Natural killer cell (primary cell): ENCODE results near the gene CUX1. TPM values are rescaled to one million over a fixed set of nuclear protein-coding genes. Genes with fewer than 3 reads are reported as not detected.
A peak's percentile ranks its signal among the peaks of the same experiment; 100 is the strongest.

Experiments
- ATAC-seq, 3 donors: fragments of 150-1000 bp in 2 of 3; fragments of 200-7000 bp in 1 of 3; cut with Tn5 transposase; 1 replicate in 1 of 3; 2 replicates in 2 of 3; pipeline ENCODE4 v1.10.0; 2021; ENCODE audit warnings: mild to moderate bottlenecking in 2 of 3, moderate library complexity in 2 of 3
- DNase-seq, 2 donors: peaks; one replicate each; pipeline versions ENCODE4 v3.0.0 to v3.0.0-alpha.2; 2013 to 2021; ENCODE audit warnings: mixed read lengths in 1 of 2
- H3K27ac ChIP-seq: one replicate; pipeline ENCODE4 v1.5.1; 2013; ENCODE audit warnings: mild to moderate bottlenecking, low read length
- H3K27me3 ChIP-seq: one replicate; pipeline ENCODE4 v1.6.1; 2013; ENCODE audit warnings: low read length; ENCODE audit not compliant: control insufficient read depth, insufficient read depth
- H3K36me3 ChIP-seq: one replicate; pipeline ENCODE4 v1.6.1; 2013; ENCODE audit warnings: low read length; ENCODE audit not compliant: control insufficient read depth, insufficient read depth
- H3K4me1 ChIP-seq: one replicate; pipeline ENCODE4 v1.6.1; 2013; ENCODE audit warnings: low read length; ENCODE audit not compliant: control insufficient read depth, insufficient read depth
- H3K4me3 ChIP-seq: one replicate; pipeline ENCODE4 v1.5.1; 2013; ENCODE audit warnings: low read length
- H3K9me3 ChIP-seq: one replicate; pipeline ENCODE4 v1.6.1; 2013; ENCODE audit warnings: low read length; ENCODE audit not compliant: control insufficient read depth, insufficient read depth
- H3K27ac Mint-ChIP-seq, 2 donors: one replicate each; pipeline ENCODE4 v1.8.0; 2022; ENCODE audit warnings: mild to moderate bottlenecking in 2 of 2, mixed read lengths in 2 of 2, moderate library complexity in 1 of 2
- H3K27me3 Mint-ChIP-seq, 2 donors: one replicate each; pipeline ENCODE4 v1.8.0; 2022; ENCODE audit warnings: low read depth in 2 of 2, mixed read lengths in 2 of 2
- H3K36me3 Mint-ChIP-seq: one replicate; pipeline ENCODE4 v1.8.0; 2022; ENCODE audit warnings: mixed read lengths
- H3K4me1 Mint-ChIP-seq, 2 donors: one replicate each; pipeline ENCODE4 v1.8.0; 2022; ENCODE audit warnings: mixed read lengths in 2 of 2
- H3K4me3 Mint-ChIP-seq: one replicate; pipeline ENCODE4 v1.8.0; 2022; ENCODE audit warnings: mild to moderate bottlenecking, moderate library complexity, mixed read lengths
- H3K9me3 Mint-ChIP-seq, 2 donors: one replicate each; pipeline ENCODE4 v1.8.0; 2022; ENCODE audit warnings: mixed read lengths in 2 of 2
- CTCF ChIP-seq: fragments of 200-600 bp; IDR thresholded peaks from one replicate; pipeline ENCODE4 v1.8.0; 2022; ENCODE audit warnings: antibody characterized with exemption
- WGBS: methylation state at CpG from one replicate; pipeline ENCODE4 v1.1.7; 2013; ENCODE audit warnings: missing lambda C conversion rate; ENCODE audit not compliant: insufficient coverage; 5-methylcytosine and 5-hydroxymethylcytosine counted together
- intact Hi-C: fragments of 100-400 bp; cut with micrococcal nuclease; formaldehyde crosslinking; loops from one replicate; pipeline ENCODE4 v1.14.2; 2022
- total RNA-seq, 4 donors: library from RNA; stranded (reverse); fragments of 120-200 nt in 1 of 4; gene quantifications; one replicate each; pipeline versions ENCODE4 v1.2.3 to v1.2.4, GENCODE V29; 2013 to 2022

The CUX1 gene
- total RNA-seq, 3 donors from 2014 or later (not counting 1 experiment from before 2014, with no cell fraction given) = 59.8 to 77.4 (median 73.6) TPM

GRCh38 chr7:101896316-101896715 is 78.9 kb downstream of the CUX1 start:
- H3K27ac Mint-ChIP-seq = no peak overlapping the region
- no peaks in the 10 kb centered on the region for H3K27me3 Mint-ChIP-seq
- no peak overlapping the region for H3K4me3 ChIP-seq
- intact Hi-C loops = no loop called here
- peaks cover 22 to 29% of the 10 kb centered on the region in 2 donors for H3K4me1 Mint-ChIP-seq
- H3K27me3 ChIP-seq = no peaks in the 10 kb centered on the region
- H3K36me3 ChIP-seq = no peaks in the 10 kb centered on the region
- H3K4me3 Mint-ChIP-seq = no peak overlapping the region
- 85% methylated on average over 9 of the region's 9 CpGs for WGBS
- ATAC-seq (no peak), DNase-seq (no peak)
- no peak overlapping the region for H3K27ac ChIP-seq
- TF ChIP-seq CTCF = no peak
- H3K36me3 Mint-ChIP-seq = no peaks in the 10 kb centered on the region
- no peaks in the 10 kb centered on the region for H3K9me3 Mint-ChIP-seq
- H3K4me1 ChIP-seq = no peaks in the 10 kb centered on the region
- no peaks in the 10 kb centered on the region for H3K9me3 ChIP-seq

- no peak overlapping the region for H3K4me3 Mint-ChIP-seq
- Histone ChIP-seq H3K9me3 (no peaks in the 10 kb centered on the region), H3K27ac (no peak overlapping the region), H3K4me3 (no peak overlapping the region), H3K4me1 (no peaks in the 10 kb centered on the region), H3K36me3 (no peaks in the 10 kb centered on the region), H3K27me3 (no peaks in the 10 kb centered on the region)
- no peaks in the 10 kb centered on the region for H3K36me3 Mint-ChIP-seq
- WGBS = 63% methylated on average over 7 of the region's 7 CpGs
- H3K9me3 Mint-ChIP-seq = no peaks in the 10 kb centered on the region
- ATAC-seq = no peak
- H3K4me1 Mint-ChIP-seq = peaks cover 19 to 23% of the 10 kb centered on the region in 2 donors
- H3K27me3 Mint-ChIP-seq = no peaks in the 10 kb centered on the region
- TF ChIP-seq CTCF = no peak
- H3K27ac Mint-ChIP-seq = peak overlapping the region in 1 of 2 donors; percentile 18
- DNase-seq = no peak
- intact Hi-C loops = no loop called here
Observed at GRCh38 chr7:101896941-101897340, 79.5 kb downstream of the CUX1 start.

GRCh38 chr7:101898106-101898505 is 80.7 kb downstream of the CUX1 start:
- ATAC-seq (no peak), DNase-seq (no peak)
- no peaks in the 10 kb centered on the region for H3K36me3 Mint-ChIP-seq
- no peaks in the 10 kb centered on the region for H3K27me3 Mint-ChIP-seq
- peaks cover 19 to 29% of the 10 kb centered on the region in 2 donors for H3K4me1 Mint-ChIP-seq
- H3K27ac Mint-ChIP-seq = no peak overlapping the region
- no peak for TF ChIP-seq CTCF
- H3K9me3 Mint-ChIP-seq = no peaks in the 10 kb centered on the region
- H3K27me3 ChIP-seq = no peaks in the 10 kb centered on the region
- H3K9me3 ChIP-seq = no peaks in the 10 kb centered on the region
- 95% methylated on average over 10 of the region's 10 CpGs for WGBS
- no peaks in the 10 kb centered on the region for H3K36me3 ChIP-seq
- no peak overlapping the region for H3K4me3 Mint-ChIP-seq
- H3K4me3 ChIP-seq = no peak overlapping the region
- no peak overlapping the region for H3K27ac ChIP-seq
- H3K4me1 ChIP-seq = peaks cover 3% of the 10 kb centered on the region
- intact Hi-C loops = no loop called here

- no peaks in the 10 kb centered on the region for H3K36me3 Mint-ChIP-seq
- no peak for ATAC-seq
- DNase-seq = no peak
- no peaks in the 10 kb centered on the region for H3K9me3 Mint-ChIP-seq
- no peak overlapping the region for H3K27ac ChIP-seq
- intact Hi-C loops = no loop called here
- no peaks in the 10 kb centered on the region for H3K27me3 ChIP-seq
- no peaks in the 10 kb centered on the region for H3K27me3 Mint-ChIP-seq
- H3K36me3 ChIP-seq = no peaks in the 10 kb centered on the region
- 92% methylated on average over 7 of the region's 7 CpGs for WGBS
- H3K4me1 ChIP-seq = peaks cover 3% of the 10 kb centered on the region
- H3K4me3 ChIP-seq = no peak overlapping the region
- no peaks in the 10 kb centered on the region for H3K9me3 ChIP-seq
- no peak overlapping the region for H3K27ac Mint-ChIP-seq
- H3K4me3 Mint-ChIP-seq = no peak overlapping the region
- no peak for TF ChIP-seq CTCF
- H3K4me1 Mint-ChIP-seq = peaks cover 19 to 38% of the 10 kb centered on the region in 2 donors
Observed at GRCh38 chr7:101899616-101900015, 82.2 kb downstream of the CUX1 start.
